Fibroblast of the aortic adventitia (primary cell): ENCODE data around the gene ACOX1. TPM values are rescaled to one million over a fixed set of nuclear protein-coding genes. Genes with fewer than 3 reads are reported as not detected.

Experiments used
- DNase-seq: peaks from one replicate; pipeline ENCODE4 v3.0.0-alpha.2; 2010; ENCODE audit warnings: low read depth
- H3K4me3 ChIP-seq: 2 replicates; pipeline ENCODE4 v1.5.1; 2011; ENCODE audit warnings: low read depth, mild to moderate bottlenecking, control low read depth, low read length, moderate library complexity
- CTCF ChIP-seq: IDR thresholded peaks from 2 replicates; pipeline ENCODE4 v1.5.1; 2011; ENCODE audit warnings: mild to moderate bottlenecking, low read length, control low read depth, inconsistent platforms; ENCODE audit not compliant: insufficient read depth
- total RNA-seq: library from RNA; depleted of rRNA; stranded (reverse); fragments of >200 nt; gene quantifications from 2 replicates; pipeline ENCODE4 v1.2.3, GENCODE V29; 2012; ENCODE audit warnings: low replicate concordance

Gene ACOX1
- total RNA-seq, 1 donor = 61.5 TPM

- DNase-seq = no peak
- no peak overlapping the region for H3K4me3 ChIP-seq
- TF ChIP-seq CTCF = no peak
These were observed 44.3 kb upstream of the ACOX1 start for GRCh38 chr17:76022973-76023899.

- TF ChIP-seq CTCF = no peak
- no peak for DNase-seq
- no peak overlapping the region for H3K4me3 ChIP-seq
These were observed 43.3 kb upstream of the ACOX1 start for GRCh38 chr17:76022285-76022684.

GRCh38 chr17:76019833-76020467, 41.0 kb upstream of the ACOX1 start:
- TF ChIP-seq CTCF = no peak
- DNase-seq = no peak
- H3K4me3 ChIP-seq = no peak overlapping the region

- TF ChIP-seq CTCF = no peak
- DNase-seq = no peak
- H3K4me3 ChIP-seq = no peak overlapping the region
These were observed 39.8 kb upstream of the ACOX1 start for GRCh38 chr17:76018801-76019200.

- H3K4me3 ChIP-seq = no peak overlapping the region
- no peak for TF ChIP-seq CTCF
- no peak for DNase-seq
These were observed 39.3 kb upstream of the ACOX1 start for GRCh38 chr17:76018340-76018680.

- no peak overlapping the region for H3K4me3 ChIP-seq
- TF ChIP-seq CTCF = no peak
- no peak for DNase-seq
These were observed 38.7 kb upstream of the ACOX1 start for GRCh38 chr17:76017481-76018339.
